NCI-H2227 treated with DMSO at 0.1 percent for 48 hours (cell line): ENCODE results near the gene GATA2.

Experiments used
- DNase-seq: peaks from one replicate; lab custom pipeline; 2025; lab: John Stamatoyannopoulos, UW

The GATA2 gene

DNA sequence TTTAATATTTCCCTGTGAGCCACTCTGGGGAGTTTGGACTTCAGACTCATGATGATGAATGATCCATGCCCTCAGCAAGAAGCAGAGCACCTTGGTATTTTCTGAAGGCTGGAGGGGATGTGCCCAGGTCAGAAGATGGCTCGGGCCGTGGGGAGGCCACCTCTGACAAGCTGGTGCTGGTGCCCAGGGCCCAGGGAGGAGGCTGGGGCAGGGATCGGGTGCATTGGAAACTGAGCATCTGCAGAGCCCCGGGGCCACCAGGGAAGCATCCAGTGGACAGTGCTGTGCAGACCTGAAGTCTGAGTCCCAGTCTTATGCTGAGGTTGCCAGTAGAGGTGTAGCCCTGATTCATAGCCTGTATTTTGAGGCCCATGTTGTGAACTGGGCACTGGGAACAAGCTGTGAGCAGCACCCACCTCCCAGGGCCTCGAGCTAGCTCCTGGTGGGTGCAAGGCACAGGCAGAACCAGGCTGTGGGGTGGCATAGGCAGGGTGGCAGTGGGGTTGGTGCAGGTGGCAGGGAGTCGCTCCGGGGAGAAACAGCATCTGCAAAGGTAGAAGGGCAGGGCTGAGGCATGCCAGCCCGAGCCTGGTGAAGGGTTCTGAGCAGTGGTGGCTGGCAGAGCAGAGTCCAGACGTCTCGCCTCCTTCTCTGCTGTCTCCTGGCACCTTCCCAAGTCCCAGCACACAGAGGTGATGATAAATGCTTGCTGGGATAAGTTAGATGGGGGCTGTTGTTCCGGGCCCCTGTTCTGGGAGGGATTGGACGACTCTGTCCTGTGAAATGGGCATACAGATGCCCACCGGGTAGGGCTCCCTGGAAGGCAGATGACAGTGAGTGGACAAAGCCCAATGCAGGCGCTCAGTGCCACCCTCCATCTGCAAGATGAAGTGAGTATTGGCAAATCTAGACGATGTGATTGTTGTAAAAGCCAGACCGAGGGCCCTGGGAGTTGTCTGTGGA is 36.9 kb downstream of the GATA2 start:
- DNase-seq, result no peak

- DNase-seq, result no peak
Measured at GRCh38 chr3:128455116-128455515, 37.9 kb downstream of the GATA2 start.

DNA sequence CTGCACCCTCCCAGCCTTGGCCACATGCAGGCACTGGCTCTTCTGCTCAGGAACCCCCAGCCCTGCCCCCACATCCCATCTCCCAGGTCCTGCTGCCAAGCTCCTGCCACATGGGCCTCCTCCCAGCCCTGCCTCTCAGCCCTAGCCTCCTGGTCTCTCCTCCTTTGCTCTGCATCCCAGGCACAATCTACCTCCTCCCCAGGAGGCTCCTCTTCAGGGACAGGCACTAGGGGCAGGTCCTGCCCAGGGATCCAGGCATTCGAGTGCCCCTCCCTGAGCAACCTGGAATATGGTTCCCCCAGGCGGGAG is 38.7 kb downstream of the GATA2 start:
- no peak for DNase-seq

DNA sequence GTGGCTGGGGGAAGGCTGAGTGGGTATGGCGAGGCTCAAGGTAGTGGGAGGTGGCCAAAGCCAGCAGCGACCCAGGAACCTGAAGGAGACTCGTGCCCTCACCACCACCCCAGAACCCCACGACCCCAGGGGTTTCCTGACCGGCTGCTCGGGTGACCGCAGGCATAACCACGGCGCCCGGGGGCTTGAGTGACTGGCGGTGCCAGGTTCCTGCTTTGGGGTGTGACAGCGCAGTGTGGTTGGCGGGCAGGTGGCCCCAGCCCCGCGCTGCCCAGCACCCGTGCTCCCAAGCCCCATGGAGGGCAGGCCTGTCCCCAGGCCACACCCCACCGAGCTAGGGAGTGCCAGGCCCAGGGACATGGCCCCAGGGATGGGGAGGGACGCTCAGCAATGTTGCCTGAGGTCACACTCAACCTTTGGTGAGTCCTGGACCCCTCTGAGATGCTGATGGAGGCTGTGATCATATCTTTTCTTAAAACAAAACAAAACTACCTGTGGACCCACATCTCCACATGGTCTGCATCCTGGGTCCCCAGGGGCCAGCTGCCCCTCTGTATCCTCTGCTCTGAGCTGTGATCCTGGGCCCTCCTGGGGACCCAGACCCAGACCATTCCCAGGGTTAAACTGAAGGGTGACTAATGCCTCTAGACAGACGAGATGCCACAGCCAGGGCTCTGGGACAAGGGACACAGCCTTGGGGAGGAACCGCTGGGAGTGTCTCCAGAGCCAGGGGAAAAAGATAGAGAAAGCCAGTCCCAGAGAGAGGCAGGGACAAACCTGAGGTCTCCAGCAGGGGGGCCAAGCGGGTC is 39.3 kb downstream of the GATA2 start:
- no peak for DNase-seq

- no peak for DNase-seq
Measured at GRCh38 chr3:128452678-128453275, 40.2 kb downstream of the GATA2 start.

DNA sequence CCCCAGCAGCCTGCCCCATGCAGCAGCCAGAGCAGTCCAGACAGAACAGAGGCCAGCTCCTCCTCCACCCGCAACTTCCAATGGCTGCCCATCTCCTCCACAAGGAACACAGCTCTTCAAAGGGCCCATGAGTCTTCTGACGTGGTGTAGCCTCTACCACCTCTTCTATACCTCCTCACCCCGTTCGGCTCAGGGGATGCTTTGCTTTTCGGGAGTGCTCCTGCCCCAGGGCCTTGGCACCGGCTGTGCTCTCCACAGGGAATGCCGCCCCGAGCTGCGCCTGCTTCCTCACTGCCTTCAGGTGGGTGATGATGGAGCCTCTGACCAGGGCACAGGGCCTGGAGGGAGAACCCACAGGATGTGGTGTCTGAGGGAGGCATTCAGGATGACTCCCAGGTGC is 40.9 kb downstream of the GATA2 start:
- no peak for DNase-seq

- DNase-seq, result no peak
Measured at GRCh38 chr3:128449111-128449638, 43.8 kb downstream of the GATA2 start.

GRCh38 chr3:128448491-128448890 is 44.5 kb downstream of the GATA2 start:
- DNase-seq, result no peak

- DNase-seq, result no peak
Measured at GRCh38 chr3:128447561-128448013, 45.4 kb downstream of the GATA2 start.

- no peak for DNase-seq
Measured at GRCh38 chr3:128446821-128447220, 46.2 kb downstream of the GATA2 start.

GRCh38 chr3:128445357-128445756 is 47.6 kb downstream of the GATA2 start:
- DNase-seq, result no peak

GRCh38 chr3:128443771-128444170 is 49.2 kb downstream of the GATA2 start:
- DNase-seq, result no peak

DNA sequence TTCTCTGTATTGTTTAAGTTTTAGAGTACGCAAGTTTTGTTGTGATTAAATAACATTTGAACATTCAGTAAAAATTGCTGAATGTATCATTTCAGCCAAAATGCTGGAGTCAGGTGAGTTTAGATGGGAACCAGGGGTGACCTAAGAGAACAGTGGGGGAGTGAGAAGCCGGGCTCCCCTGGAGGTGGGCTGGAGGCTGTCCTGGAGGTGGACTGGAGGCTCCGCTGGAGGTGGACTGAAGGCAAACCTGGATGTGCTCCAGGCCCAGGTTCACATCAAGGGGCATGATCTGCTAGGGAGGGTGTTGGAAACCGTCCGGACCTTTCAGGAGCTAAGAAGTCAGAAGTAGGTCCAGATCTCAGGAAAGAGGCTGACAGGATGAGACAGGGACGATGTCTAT is 50.1 kb downstream of the GATA2 start:
- DNase-seq, result no peak

GRCh38 chr3:128442070-128442469 is 50.9 kb downstream of the GATA2 start:
- no peak for DNase-seq

- no peak for DNase-seq
Measured at GRCh38 chr3:128439226-128439625, 53.8 kb downstream of the GATA2 start.

GRCh38 chr3:128438488-128439072 is 54.4 kb downstream of the GATA2 start:
- no peak for DNase-seq

DNA sequence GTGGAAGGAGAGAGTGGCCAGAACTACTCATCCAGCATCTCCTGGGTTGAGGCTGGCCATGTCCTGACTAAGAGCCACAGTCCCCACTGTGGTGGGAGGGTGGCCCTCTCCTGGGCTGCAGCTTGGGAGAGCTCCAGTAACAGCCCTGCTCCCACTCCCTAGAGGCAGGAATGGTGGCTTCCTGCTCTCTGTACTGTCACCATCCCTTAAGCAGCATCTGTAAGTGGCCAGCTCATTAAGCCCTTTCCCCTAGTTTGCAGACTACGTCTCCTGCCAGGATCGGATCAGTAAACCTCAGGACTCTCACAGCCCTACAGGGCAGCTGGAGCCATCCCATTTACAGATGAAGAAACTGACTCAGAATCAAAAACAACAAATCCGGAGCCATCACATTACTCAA is 56.8 kb downstream of the GATA2 start:
- DNase-seq, result no peak

- DNase-seq, result no peak
Measured at GRCh38 chr3:128435561-128435960, 57.4 kb downstream of the GATA2 start.

- DNase-seq, result no peak
Measured at GRCh38 chr3:128435058-128435457, 57.9 kb downstream of the GATA2 start.

DNA sequence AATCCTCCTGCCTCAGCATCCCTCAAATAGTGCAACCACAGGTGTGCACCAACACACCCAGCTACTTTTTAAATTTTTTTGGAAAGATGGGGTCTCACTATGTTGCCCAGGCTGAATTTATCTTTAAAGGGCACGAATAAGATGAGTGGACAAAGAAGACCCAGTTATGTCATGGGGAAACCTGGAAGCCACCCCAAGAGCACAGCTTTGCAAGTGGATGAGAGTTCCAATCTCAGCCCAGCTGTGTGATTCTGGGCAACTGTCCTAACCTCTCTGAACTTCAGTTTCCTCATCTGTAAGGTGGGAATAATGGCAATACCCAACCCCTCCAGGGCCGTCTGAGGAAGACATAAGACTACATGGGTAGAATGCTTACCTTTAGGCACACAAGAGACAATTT is 58.5 kb downstream of the GATA2 start:
- no peak for DNase-seq

- DNase-seq, result no peak
Measured at GRCh38 chr3:128433837-128434165, 59.2 kb downstream of the GATA2 start.
